RPMI7951 (cell line): ENCODE measurements around the gene RBP5. TPM values are rescaled to one million over a fixed set of nuclear protein-coding genes. Genes with fewer than 3 reads are reported as not detected.

Source experiments
- DNase-seq: peaks from one replicate; pipeline ENCODE4 v3.0.0-alpha.2; 2012; ENCODE audit warnings: low read depth
- total RNA-seq: library from RNA; depleted of rRNA; stranded (reverse); fragments of >200 nt; shearing (Covaris generic); gene quantifications from 2 replicates; pipeline ENCODE4 v1.2.3, GENCODE V29; 2014

RBP5 gene
- total RNA-seq, 1 experiment from 2014 or later = not detected

GRCh38 chr12:7146228-7146627 is 17.5 kb upstream of the RBP5 start:
- DNase-seq = no peak

- DNase-seq = no peak
Measured at GRCh38 chr12:7145671-7146070, 17.0 kb upstream of the RBP5 start.

- DNase-seq = peak; percentile 33
Measured at GRCh38 chr12:7144414-7145120, 15.9 kb upstream of the RBP5 start.

GRCh38 chr12:7143564-7143963 is 14.9 kb upstream of the RBP5 start:
- DNase-seq = no peak

- DNase-seq = no peak
Measured at GRCh38 chr12:7142809-7143465, 14.2 kb upstream of the RBP5 start.

GRCh38 chr12:7142056-7142644 is 13.5 kb upstream of the RBP5 start:
- peak; percentile 47 for DNase-seq

GRCh38 chr12:7141351-7142005 is 12.8 kb upstream of the RBP5 start:
- no peak for DNase-seq

GRCh38 chr12:7139200-7139599 is 10.5 kb upstream of the RBP5 start:
- no peak for DNase-seq

GRCh38 chr12:7137908-7138307 is 9.2 kb upstream of the RBP5 start:
- no peak for DNase-seq

GRCh38 chr12:7136676-7137075 is 8.0 kb upstream of the RBP5 start:
- no peak for DNase-seq

GRCh38 chr12:7136071-7136470 is 7.4 kb upstream of the RBP5 start:
- DNase-seq = no peak

GRCh38 chr12:7134396-7135166 is 5.9 kb upstream of the RBP5 start:
- no peak for DNase-seq

GRCh38 chr12:7131502-7131866 is 2.8 kb upstream of the RBP5 start:
- no peak for DNase-seq

- DNase-seq = peak; percentile 43
Measured at GRCh38 chr12:7130701-7131501, 2.2 kb upstream of the RBP5 start.

GRCh38 chr12:7129872-7130691 is 1.4 kb upstream of the RBP5 start, which contains the start of gene CLSTN3:
Gene CLSTN3, plus strand, starts transcription at chr12:7130371. Its CDS starts 278 bp downstream, at chr12:7130649.
- peak; percentile 62 for DNase-seq

- no peak for DNase-seq
Measured at GRCh38 chr12:7129287-7129871, 690 bp upstream of the RBP5 start.

GRCh38 chr12:7127916-7128626 is 618 bp downstream of the RBP5 start:
- no peak for DNase-seq

GRCh38 chr12:7125632-7126227 is 3.0 kb downstream of the RBP5 start:
- no peak for DNase-seq
